HG03342 (cell line): ENCODE data around the gene GPR183.
"Not testable (repeated sequence)": the region's sequence is repeated elsewhere in the genome, so short reads cannot be mapped to it uniquely, and the experiment has no call there.

Experiments
- ATAC-seq: cut with Tn5 transposase; IDR thresholded peaks from one replicate; pipeline ENCODE4 v1.9.1; 2021; ENCODE audit warnings: mild to moderate bottlenecking, moderate library complexity; ENCODE audit not compliant: unreplicated experiment

GPR183 gene

GRCh38 chr13:99250982-99251825 lies 56.0 kb downstream of the GPR183 start:
- ATAC-seq: no peak

- not testable (repeated sequence) for ATAC-seq
Measured at GRCh38 chr13:99249606-99250005, 57.6 kb downstream of the GPR183 start.

DNA sequence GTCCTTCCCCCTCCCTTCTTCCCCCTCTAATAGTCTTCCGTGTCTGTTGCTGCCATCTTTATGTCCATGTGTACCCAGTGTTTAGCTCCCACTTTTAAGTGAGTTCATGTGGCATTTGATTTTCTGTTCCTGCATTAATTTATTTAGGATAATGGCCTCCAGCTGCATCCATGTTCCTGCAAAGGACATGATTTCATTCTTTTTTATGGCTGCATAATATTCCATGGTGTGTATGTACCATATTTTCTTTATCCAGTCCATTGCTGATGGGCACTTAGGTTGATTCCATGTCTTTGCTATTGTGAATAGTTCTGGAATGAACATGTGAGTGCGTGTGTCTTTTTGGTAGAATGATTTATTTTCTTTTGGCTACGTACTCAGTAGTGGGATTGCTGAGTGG lies 58.0 kb downstream of the GPR183 start:
- ATAC-seq: not testable (repeated sequence)

GRCh38 chr13:99246100-99246499 lies 61.1 kb downstream of the GPR183 start:
- no peak for ATAC-seq
